ENCODE results near the gene CLEC16A. TPM values are rescaled to one million over a fixed set of nuclear protein-coding genes. Genes with fewer than 3 reads are reported as not detected.

The CLEC16A gene
- total and polyA plus RNA-seq, 9 of the 15 experiments (the other 6 are each of a cell fraction or from before 2014, with no cell fraction given) = 1.00 to 22.3 (median 10.0) TPM

- no peaks in the 10 kb centered on the region for H3K9me1 ChIP-seq (ENCODE audit: control insufficient read depth, insufficient read depth, low read length)
- no peaks in the 10 kb centered on the region for H3K79me2 ChIP-seq (ENCODE audit: control insufficient read depth, insufficient read depth, low read length)
- ATAC-seq = no peak
- POLR2A ChIA-PET = interaction anchor here (0.6 to 1.1 kb wide), 3 partner anchors 9 to 328 kb away, joined by 3 read pairs; partner anchors contain the start of gene SOCS1
- H3K27me3 ChIP-seq (ENCODE audit: control insufficient read depth in 2 of 2, insufficient read depth in 2 of 2, low read length in 2 of 2) = no peaks in the 10 kb centered on the region
- no TSS peak for BruUV-seq (replicated peaks)
- peaks cover 0 to 4% of the 10 kb centered on the region in 2 experiments; a peak in 1 of 5 replicates for H3K4me1 ChIP-seq (replicated peaks in 1 of 2; ENCODE audit: control insufficient read depth in 2 of 2, insufficient read depth in 2 of 2, low read length in 2 of 2)
- no peak overlapping the region for H3K27ac ChIP-seq (ENCODE audit: extremely low read depth, low read depth, low read length)
- in situ Hi-C loops (cut with MboI) = no loop called here
- DNase-seq (ENCODE audit: extremely low read depth in 1 of 4, low spot score in 3 of 4) = no peak
- no peak overlapping the region for H3K4me2 ChIP-seq (ENCODE audit: insufficient read depth, low read length)
- CTCF ChIA-PET (ENCODE audit: low intra/inter-chr PET ratio) = no interaction called here
- H4K20me1 ChIP-seq (replicated peaks; ENCODE audit: control insufficient read depth, insufficient read depth, low read length) = no peaks in the 10 kb centered on the region; the same call in 1 of the 2 replicates
- no peak for FAIRE-seq
- H2AFZ ChIP-seq (ENCODE audit: low read depth, low read length) = no peak overlapping the region
- intact Hi-C loops (cut with micrococcal nuclease) = no loop called here
- H3K4me3 ChIP-seq = no peak overlapping the region
- WGBS (ENCODE audit: insufficient coverage, low coverage, missing lambda C conversion rate) = 90% methylated on average over 11 of the region's 11 CpGs
- H3K36me3 ChIP-seq (ENCODE audit: control insufficient read depth, insufficient read depth, low read length) = peaks cover 29% of the 10 kb centered on the region; the same call in 2 of the 3 replicates
- H3K9ac ChIP-seq (ENCODE audit: insufficient read depth in 1 of 2, low read depth in 2 of 2, low read length in 2 of 2) = no peak overlapping the region
- H3K9me3 ChIP-seq (replicated peaks; ENCODE audit: control insufficient read depth, insufficient read depth, low read depth, low read length) = no peaks in the 10 kb centered on the region
- no peak for TF ChIP-seq DDX20 (tag; IDR thresholded peaks at IDR 0.05; ENCODE audit: low read depth)
- no peak for TF ChIP-seq CXXC5 (CRISPR knock-in tag; IDR thresholded peaks at IDR 0.05)
- no peak for TF ChIP-seq KLF10 (CRISPR knock-in tag; IDR thresholded peaks at IDR 0.05)
- TF ChIP-seq MCM3 (IDR thresholded peaks at IDR 0.05) = no peak
- TF ChIP-seq ETV6 (IDR thresholded peaks at IDR 0.05; ENCODE audit: borderline replicate concordance in 1 of 2, low read depth in 2 of 2, low read length in 1 of 2) = no peak
- no peak for TF ChIP-seq ETV6 (CRISPR knock-in tag; IDR thresholded peaks at IDR 0.05; ENCODE audit: borderline replicate concordance)
- no peak for TF ChIP-seq PYGO2 (tag; IDR thresholded peaks at IDR 0.05)
- no peak for TF ChIP-seq CHD2 (IDR thresholded peaks at IDR 0.05; ENCODE audit: low read depth, low read length)
- TF ChIP-seq KLF6 (CRISPR knock-in tag; IDR thresholded peaks at IDR 0.05; ENCODE audit: borderline replicate concordance) = no peak
- no peak for TF ChIP-seq MAFF (IDR thresholded peaks at IDR 0.05; ENCODE audit: low read length)
- TF ChIP-seq ZNF134 (CRISPR knock-in tag; conservative IDR thresholded peaks at IDR 0.05) = no peak
- TF ChIP-seq E4F1 (CRISPR knock-in tag; IDR thresholded peaks at IDR 0.05; ENCODE audit: borderline replicate concordance) = no peak
- no peak for TF ChIP-seq TFE3 (CRISPR knock-in tag; IDR thresholded peaks at IDR 0.05)
- TF ChIP-seq ZNF561 (CRISPR knock-in tag; conservative IDR thresholded peaks at IDR 0.05) = no peak
- TF ChIP-seq THRB (CRISPR knock-in tag; conservative IDR thresholded peaks at IDR 0.05) = no peak
- no peak for TF ChIP-seq GTF2B (IDR thresholded peaks at IDR 0.05; ENCODE audit: extremely low read depth, insufficient read length)
Observed at GRCh38 chr16:10927497-10928112, 16.8 kb upstream of the CLEC16A start.

Data from K562 (cell line).